Right hindlimb (tissue), 1 donor: ENCODE data around the gene IL19.

Experiments used
- DNase-seq: peaks from one replicate; pipeline ENCODE4 v3.0.0-alpha.2; 2018

The IL19 gene

DNA sequence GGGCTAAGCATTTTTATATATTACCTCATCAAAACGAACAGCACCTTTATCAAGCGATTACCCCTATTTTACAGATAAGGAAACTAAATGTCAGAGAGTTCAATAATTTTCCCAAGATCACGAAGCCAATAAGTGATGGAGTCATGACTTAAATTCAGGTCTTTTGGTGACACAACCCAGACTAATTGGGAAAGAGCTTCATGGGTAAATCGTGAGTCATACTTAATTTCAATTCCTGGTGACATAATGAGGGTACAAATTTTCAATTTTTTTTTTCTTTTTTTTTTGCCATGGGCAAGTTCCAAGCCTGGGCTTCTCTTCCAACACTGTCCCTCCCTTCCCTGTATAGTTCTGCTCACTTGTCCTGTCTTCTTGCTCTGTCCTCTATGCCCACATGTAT lies 31.8 kb downstream of the IL19 start:
- DNase-seq: no peak

DNA sequence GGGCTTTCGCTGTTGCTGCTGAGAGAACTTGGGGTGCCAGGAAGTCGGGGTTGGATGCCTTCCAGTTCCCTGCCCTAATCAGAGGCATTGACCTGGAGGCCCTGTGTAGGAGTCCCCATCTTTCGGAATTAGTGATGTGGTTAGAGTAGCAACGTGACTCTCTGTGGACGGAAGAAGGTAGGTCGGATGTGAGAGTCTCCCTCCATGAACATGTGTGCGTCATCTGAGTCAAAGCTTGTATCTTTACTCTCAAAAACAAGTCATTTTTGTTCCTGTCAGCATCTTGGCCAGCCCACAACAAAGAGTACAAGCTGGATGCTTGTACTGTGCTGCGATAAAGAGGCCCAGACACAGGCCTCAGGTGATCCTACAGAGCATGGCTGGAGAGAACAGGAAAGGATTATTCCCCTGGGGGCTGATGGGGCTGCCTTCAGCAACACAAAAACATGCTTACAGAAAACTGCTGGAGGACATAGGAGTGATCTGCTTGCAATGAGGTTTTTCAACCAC lies 32.7 kb downstream of the IL19 start:
- DNase-seq: no peak

DNA sequence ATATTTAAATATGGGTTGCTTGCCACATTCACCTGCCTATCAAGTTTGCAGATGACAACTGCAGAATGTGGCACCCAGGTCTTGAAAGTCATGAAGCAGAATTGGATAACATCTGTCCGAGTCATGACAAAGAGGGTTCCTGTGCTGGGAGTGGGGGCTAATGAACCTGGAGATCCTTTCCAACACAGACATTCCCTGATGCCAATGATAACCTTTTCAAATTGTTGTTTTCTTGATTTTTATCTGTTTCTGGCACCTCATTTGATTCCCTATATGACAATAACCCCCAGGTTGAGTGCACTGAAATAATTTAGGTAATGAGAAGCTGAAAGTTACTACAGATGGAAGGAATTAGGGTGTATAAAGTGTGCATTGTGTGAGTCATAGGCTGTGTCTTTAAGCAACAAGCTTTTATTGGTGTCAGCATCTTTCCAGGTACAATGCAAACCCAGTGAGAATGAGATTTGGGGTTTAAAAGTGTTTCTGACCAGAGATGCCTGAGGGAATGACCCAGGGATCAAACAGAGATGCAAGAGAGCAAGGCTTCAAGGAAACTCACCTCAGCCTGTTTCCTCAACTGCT lies 33.7 kb downstream of the IL19 start:
- no peak for DNase-seq

DNA sequence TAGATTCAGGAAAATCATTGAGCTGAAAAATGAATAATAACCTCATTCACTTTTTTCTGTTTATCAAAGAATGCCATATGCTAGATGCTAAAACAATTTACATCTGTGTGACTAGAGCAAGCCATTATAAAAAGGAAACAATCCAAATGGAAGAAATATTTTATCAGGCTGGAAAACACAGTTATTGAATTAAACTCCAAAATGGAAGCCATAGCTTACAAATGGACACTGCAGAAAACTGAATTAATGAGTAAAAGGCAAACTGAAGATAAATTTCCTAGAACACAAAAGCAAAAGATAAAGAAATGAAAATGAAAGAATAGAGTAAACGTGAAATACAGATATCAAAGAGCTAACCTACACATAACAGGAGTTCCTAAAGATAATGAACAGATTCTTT lies 34.8 kb downstream of the IL19 start:
- DNase-seq: no peak

DNA sequence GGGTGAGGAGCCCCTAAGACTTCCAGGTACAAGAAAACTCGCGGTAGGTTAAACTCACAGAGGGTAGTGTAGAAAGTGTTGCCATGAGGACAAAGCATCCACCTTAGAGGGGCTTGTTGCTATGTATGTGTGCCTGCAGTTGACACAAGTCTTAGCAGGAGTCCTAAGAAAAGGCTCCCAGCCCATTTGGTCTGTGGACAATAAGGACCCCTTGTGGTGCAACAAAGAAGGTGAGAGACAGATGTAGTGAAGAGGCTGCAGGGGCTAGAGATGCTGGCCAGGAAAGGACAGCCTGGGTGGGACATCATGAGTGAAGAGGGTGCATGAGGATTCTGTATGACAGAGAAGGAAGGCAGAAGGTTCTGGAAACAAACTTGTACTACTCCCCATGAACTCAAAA lies 38.0 kb downstream of the IL19 start:
- DNase-seq: no peak

DNA sequence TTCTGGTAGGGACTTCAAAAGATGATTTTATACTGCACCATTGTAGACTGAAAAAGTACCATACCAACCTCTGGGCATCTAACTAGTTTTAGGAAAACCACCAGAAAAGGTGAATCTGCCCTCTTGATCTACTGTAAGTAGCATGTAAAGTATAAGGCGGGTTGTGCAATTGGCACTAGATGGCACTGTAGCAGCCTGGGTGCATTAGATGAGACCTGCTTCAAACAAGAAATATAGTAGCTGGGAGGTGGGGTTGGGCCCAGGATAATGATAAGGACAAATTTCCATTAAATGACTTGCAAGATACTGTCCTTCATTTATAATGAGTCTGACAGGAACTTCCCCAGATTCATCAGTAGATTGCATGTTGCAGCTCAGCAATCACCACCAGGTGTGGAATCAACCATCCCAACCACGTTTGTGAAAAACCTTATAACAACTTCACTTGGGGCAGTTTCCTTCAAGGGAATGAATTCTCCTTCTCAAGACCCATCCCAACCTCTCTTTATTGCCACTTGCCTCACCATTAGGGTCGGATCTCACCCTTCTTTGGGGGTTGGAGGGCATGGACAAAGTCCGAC lies 39.0 kb downstream of the IL19 start:
- DNase-seq: no peak

DNA sequence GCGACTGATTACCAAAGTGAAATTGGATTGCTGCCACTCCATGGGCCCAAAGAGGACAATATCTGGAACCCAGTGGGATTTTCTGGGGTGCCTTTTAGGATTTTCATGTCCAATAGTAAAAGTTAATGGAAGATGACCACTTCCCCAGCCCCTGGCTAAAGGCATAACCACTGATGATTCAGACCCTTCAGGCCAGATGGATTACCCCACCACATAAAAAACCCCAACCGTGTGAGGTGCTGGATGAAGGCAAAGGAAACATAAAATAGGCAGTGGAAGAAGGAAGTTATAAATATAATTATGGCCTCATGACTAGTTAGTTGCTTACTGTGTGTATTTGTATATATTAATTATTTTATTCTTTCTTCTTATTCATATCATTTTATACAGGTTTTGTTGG lies 41.9 kb downstream of the IL19 start:
- DNase-seq: no peak

DNA sequence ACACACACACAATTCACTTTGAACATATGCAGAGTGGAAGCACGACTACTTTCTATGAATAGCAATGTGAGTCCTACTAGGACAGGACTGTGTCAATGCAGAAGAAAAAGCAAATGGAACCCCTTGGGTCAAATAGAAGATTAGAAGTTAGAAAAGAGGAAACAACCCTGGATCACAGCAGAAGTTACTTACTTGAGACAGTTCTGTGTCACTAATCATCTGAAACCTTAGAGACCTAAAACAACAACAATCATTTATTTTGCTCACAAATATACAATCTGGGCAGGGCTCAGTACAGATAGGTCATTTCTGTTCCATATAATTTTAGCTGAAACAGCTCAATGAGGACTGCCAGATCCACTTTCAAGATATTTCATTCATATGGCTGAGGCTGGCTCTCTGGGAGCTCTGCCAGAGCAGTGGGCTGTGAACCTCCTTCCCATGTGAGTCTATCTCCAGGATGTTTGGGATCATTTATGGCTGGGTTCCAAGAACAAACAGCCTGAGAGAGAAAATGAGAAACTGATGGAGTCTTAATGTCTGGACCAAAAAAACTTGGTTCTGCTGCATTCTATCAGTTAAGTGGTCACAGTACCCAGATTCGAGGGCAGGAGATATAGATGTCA lies 44.3 kb downstream of the IL19 start:
- DNase-seq: peak; percentile 63

DNA sequence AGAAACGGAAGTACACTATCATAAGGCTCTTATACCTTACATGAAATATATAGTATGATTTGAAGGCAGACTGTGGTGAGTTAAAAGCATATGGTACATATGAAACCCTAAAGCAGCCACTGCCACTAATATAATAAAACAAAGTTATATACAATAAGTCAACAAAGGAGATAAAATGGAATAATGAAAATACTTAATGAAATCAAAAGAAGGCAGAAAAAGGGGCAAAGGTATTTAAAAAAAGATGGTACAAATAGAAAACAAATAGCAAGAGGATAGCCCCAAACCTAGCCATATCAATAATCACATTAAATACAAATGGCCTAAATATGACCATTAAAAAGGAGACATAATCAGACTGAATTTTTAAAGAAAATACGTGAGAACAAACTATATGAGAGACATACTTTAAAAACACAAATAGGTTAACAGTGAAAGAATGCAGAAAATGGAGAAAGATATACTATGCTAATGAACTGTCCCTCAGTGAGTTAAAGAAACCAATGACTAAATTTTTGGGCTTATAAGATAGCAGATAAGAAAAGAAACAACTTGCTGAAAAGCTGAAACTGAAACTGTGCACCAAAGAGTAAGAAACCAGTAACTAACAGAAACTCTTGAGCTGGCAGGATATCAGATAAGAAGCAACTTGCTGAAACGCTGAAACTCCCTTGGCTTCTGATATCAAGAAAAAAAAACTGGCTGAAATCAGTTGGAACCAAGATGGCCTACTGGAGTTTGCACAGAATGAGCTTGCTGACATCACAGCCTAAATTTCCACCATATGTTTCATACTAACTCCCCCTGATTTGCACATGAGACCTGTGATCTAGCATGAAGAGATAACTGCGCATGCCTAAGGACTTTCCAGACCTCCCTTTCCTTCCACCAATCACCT lies 46.1 kb downstream of the IL19 start:
- DNase-seq: no peak

DNA sequence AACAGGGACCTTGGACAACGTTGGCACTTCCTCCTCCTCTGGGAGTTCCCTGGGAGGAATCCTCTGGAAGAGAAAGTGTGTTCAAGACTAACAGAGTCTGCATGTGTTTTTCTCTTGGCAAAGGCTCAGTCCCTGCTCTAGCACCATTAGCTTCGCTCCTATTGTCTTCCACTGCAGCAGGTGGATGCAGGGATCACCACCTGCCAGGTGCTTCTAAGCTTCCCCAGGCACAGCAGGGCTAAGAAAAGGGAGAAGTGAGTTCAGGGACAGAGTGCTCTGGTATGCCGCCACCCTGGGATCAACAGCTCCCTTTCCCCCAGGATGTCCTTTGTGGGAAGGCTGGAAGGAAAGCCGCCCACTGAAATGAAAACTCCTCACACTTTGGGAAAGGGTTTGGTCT lies 50.9 kb downstream of the IL19 start:
- no peak for DNase-seq

DNA sequence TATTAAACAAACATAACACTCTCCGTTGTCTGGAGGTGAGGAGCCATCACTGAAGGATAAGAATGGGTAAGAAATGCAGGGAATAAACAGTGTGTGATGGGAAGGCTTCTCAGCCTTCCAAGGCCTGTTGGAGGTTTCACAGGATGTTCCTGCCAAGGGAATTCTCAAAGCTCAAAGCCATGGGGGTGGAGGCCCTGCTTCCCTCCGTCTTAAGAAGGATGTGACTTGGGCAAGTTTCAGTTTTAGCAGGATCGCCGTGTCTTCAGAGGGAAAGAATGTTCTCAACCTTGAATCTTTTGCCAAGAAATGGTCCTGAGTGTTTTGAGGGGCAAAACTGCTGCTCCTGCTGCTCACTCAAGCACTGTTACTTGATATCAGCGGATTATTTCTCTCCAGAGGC lies 53.2 kb downstream of the IL19 start:
- peak; percentile 51 for DNase-seq

DNA sequence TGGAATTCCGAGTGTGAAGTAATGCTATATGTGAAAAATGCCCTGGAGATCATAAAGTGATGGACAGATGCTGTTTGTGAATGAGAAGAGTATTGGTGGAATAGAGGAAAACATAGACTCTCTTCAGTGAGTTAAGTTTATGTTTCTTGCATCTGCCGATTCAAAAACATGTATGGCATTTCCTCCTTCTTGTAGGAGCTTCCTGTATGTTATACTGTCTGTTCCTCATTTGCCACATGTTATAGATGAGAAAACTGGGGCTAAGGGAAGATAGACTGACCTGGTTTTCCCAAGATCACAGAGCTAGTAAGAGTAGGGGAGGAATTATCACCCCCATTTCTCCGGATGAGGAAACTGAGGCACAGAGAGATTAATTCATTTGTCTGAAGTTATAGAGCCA lies 53.8 kb downstream of the IL19 start:
- no peak for DNase-seq

DNA sequence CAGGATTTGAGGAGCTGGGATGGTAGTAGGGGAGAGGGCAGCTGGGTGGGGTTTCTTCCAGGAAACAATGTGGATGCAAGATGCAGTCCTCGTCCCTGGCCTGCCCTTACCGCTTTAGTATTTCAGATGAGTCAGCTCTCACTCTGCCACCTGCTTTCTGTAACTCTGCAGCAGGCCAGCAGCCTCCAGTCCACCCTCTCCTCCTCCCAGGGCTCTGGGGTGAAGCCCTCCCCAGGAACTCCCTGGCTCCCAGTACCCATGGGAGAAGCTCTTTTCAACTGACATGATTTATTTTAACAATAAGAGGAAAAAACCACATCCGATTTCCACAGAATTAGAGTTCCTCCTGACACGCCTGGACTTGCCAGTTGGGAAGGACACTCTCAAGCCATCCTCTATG lies 55.8 kb downstream of the IL19 start:
- DNase-seq: no peak

DNA sequence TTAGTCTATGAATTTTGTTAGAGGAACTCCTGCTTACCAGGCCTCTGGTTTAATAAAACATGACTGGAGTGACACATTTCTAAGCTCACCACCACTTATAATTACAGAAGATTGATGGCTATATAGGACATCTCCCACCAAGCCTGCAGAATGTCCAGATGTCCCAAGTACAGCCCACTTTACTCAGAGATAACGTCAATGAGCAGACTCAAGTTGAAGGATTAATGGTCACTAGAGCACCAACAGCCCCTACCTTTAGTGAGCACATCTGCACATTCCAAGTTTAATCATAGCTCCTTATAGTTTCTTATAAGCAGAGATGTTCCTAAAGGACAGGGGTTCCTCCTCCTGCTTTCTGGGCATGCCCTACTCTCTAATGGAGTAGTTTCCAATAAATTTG lies 57.5 kb downstream of the IL19 start:
- no peak for DNase-seq

DNA sequence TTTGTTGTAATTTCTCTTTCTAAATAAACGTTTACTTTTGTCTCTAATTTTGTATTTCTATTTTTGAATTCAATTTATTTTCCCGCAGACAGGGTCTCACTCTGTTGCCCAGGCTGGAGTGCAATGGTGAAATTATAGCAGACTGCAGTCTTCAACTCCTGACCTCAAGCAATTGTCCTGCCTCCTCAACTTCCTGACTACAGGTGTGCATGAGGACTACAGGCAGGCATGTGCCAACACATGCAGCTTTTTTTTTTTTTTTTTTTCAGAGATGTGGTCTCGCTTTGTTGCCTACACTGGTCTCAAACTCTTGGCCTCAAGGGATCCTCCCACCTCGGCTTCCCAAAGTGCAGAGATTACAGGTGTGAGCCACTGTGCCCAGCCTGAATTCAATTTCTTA lies 58.2 kb downstream of the IL19 start:
- no peak for DNase-seq

DNA sequence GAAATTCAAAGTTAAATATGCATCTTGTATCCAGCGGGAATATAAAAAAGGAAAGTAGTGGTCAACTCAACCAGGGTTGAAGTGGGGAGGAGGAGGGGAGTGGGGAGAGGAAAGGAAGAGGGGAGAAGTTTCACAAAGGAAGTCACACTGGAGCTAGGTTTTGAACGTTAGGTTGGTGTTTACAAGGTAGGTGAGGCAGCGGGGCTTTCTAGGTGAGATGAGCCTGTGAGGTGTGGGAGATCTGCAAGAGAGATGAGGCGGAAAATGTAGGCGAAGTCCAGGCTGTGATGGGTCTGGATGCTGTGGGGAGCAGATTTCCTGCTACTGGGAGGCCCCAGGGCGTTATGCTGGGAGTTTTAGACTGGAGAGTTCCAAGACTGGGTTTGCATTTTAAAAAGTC lies 58.7 kb downstream of the IL19 start:
- no peak for DNase-seq

DNA sequence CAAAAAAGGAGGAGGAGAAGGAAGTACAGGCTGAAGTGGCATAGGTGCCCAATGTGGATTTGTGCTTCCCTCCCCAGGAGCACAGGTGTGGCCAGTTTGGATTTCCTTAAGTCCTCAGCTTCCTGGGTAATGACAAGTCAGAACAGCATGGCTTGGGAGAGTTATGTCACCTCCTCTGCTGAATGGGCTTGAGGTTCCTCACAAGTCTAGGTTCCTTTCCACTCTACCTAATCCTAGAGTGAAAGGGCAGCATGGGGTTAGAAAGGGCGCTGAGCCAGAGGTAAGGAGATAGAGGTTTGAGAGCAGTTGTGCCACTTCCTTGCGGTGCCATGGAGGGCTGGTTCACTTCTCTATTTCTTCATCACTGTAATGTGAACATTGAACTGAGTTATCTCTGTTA lies 59.3 kb downstream of the IL19 start:
- no peak for DNase-seq

DNA sequence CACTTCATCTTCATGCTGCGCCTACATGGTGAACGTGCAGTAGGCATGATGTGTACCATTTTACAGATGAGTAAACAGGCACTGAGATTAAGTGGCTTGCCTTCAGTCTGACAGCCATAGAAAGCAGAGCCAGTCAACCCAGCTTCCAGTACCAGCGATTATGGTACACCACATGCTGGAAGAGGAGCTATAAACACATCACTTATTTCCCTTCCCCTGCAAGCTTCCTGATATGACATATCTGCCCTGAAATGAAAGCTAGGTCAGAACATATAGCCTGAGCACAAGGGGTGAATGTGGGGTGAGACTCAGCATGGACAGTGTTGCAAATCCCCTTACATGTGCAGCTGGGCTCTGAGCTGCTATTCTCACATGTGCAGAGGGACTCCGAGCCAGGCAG lies 61.1 kb downstream of the IL19 start:
- no peak for DNase-seq

DNA sequence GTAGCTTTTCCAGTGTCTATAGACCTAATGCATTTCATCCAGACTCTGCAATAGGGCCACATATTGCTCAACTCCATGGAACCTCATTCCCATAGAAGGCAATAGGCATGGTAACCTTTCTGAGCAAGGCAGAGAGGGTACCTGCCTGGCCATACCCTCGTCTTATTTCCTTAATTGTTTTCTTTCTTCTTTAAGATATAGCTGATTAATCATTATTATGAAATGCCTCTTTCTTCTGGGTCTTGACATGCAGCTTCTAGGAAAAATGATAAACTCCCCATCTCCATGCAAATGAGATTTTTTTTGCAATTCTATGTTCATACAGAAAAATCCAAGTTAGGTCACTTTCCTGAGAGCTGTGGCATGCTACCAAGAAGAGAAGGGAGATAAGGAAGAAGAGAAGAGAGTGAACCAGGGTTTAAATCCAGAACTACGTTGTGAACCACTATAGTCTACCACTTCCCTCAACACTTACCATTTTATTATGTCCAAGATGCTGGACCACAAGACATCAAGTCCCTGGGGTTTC lies 61.8 kb downstream of the IL19 start:
- DNase-seq: no peak

DNA sequence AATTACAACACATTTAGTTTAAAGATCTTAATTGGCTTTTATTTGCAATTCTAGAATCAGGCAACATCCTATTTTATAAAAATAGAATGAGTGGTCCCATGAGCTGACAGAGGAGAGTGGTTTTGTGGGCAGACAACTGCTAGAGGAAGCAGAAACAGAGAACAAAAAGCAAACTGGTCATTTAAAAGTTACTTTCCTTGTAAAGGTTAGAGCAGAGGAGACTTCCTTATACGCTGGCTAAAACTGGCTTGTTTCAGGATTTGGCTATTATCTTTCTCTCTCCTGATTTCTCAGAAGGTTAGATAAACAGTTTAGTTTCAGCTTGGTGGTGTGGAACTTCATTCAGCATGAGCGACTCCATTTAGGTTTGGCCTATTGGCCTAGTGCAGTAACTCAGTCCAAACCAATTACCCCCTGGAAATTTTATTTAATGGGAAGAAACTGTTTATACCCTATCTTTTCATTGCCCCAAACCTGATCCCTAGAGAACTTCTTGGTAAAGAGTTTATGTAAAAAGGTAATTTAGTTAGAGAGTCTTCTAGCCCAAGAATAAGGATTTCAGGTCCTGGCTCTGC lies 62.6 kb downstream of the IL19 start:
- DNase-seq: no peak

DNA sequence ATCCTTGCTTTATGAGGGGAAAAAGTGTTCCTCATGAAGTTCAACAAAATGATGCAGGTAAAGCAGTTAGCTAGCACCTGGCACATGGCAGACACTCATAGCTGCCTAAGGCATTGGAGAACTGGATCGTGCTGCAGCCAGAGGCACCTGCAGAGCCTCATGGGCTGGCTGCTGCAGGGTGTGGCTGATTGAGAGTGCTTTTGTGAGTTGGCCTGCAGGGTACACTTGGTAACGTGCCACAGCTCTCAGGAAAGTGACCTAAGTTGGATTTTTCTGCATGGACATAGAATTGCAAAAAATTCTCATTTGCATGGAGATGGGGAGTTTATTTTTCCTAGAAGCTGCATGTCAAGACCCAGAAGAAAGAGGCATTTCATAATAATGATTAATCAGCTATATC lies 63.2 kb downstream of the IL19 start:
- no peak for DNase-seq

DNA sequence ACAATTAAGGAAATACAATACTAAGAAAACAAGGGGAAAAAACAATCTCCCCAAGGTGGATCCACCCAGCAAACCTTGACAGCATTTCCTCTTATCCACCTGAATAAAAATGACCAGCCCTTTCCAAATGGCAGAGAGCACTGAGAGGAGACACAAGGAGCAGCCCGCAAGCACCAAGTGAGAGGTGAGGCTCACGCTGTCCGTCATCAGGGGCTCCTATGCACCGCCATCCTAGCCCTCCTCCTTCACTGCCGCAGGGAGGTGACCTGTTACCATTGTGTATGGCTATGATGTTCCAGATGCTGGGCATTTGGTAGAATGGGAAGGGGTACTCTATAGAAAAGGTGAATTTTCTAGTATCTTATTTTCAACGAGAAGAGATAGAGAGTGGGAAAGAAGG lies 63.6 kb downstream of the IL19 start:
- no peak for DNase-seq

DNA sequence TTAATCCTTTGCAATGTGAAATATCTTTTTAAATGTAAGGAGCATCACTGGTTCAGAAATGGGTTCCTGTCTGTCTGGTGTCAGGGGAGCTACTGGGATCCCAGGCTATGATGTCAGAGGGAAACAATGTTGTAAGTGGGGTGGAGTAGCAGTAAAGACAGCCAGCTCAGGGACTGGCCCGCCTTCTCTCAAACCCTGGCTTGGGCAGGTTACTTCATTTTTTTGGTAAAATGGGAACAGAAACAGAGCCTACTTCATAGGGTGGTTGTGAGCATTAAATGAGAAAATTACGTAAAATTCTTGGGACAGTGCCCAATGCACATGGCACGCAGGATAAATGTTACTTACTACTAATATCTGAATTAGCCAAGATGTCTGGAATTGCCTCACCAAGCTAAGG lies 64.1 kb downstream of the IL19 start:
- no peak for DNase-seq
